ENCODE measurements around the gene MPG.
"Not testable (repeated sequence)": the region's sequence is repeated elsewhere in the genome, so short reads cannot be mapped to it uniquely, and the experiment has no call there.

The MPG gene

GRCh38 chr16:77807-78443, at the start of gene MPG:
Gene MPG, plus strand, starts transcription at chr16:78225. Its CDS starts 85 bp downstream, at chr16:78310.
- in situ Hi-C loops (cut with HindIII; ENCODE audit: low sequenced_read_pairs), result no loop called here

- in situ Hi-C loops (cut with HindIII; ENCODE audit: low sequenced_read_pairs), result not testable (repeated sequence)
Measured at GRCh38 chr16:30627-31026, 47.4 kb upstream of the MPG start.

- in situ Hi-C loops (cut with HindIII; ENCODE audit: low sequenced_read_pairs), result not testable (repeated sequence)
Measured at GRCh38 chr16:33154-33876, 44.7 kb upstream of the MPG start.

GRCh38 chr16:33877-34647, 44.0 kb upstream of the MPG start:
- in situ Hi-C loops (cut with HindIII; ENCODE audit: low sequenced_read_pairs), result no loop called here

- in situ Hi-C loops (cut with HindIII; ENCODE audit: low sequenced_read_pairs), result no loop called here
Measured at GRCh38 chr16:34648-34987, 43.4 kb upstream of the MPG start.

GRCh38 chr16:35011-35677, 42.9 kb upstream of the MPG start:
- in situ Hi-C loops (cut with HindIII; ENCODE audit: low sequenced_read_pairs), result no loop called here

- in situ Hi-C loops (cut with HindIII; ENCODE audit: low sequenced_read_pairs), result no loop called here
Measured at GRCh38 chr16:35678-36305, 42.2 kb upstream of the MPG start.

- in situ Hi-C loops (cut with HindIII; ENCODE audit: low sequenced_read_pairs), result no loop called here
Measured at GRCh38 chr16:36336-36984, 41.6 kb upstream of the MPG start.

- in situ Hi-C loops (cut with HindIII; ENCODE audit: low sequenced_read_pairs), result no loop called here
Measured at GRCh38 chr16:37511-37910, 40.5 kb upstream of the MPG start.

GRCh38 chr16:38206-38605, 39.8 kb upstream of the MPG start:
- in situ Hi-C loops (cut with HindIII; ENCODE audit: low sequenced_read_pairs), result not testable (repeated sequence)

GRCh38 chr16:38941-39892, 38.8 kb upstream of the MPG start:
- in situ Hi-C loops (cut with HindIII; ENCODE audit: low sequenced_read_pairs), result no loop called here

GRCh38 chr16:41439-42068, 36.5 kb upstream of the MPG start:
- in situ Hi-C loops (cut with HindIII; ENCODE audit: low sequenced_read_pairs), result no loop called here

GRCh38 chr16:42069-42457, 36.0 kb upstream of the MPG start:
- in situ Hi-C loops (cut with HindIII; ENCODE audit: low sequenced_read_pairs), result no loop called here

- in situ Hi-C loops (cut with HindIII; ENCODE audit: low sequenced_read_pairs), result no loop called here
Measured at GRCh38 chr16:42691-43090, 35.3 kb upstream of the MPG start.

GRCh38 chr16:43294-43693, 34.7 kb upstream of the MPG start:
- in situ Hi-C loops (cut with HindIII; ENCODE audit: low sequenced_read_pairs), result no loop called here

- in situ Hi-C loops (cut with HindIII; ENCODE audit: low sequenced_read_pairs), result no loop called here
Measured at GRCh38 chr16:44655-45054, 33.4 kb upstream of the MPG start.

GRCh38 chr16:45454-45853, 32.6 kb upstream of the MPG start:
- in situ Hi-C loops (cut with HindIII; ENCODE audit: low sequenced_read_pairs), result no loop called here

- in situ Hi-C loops (cut with HindIII; ENCODE audit: low sequenced_read_pairs), result not testable (repeated sequence)
Measured at GRCh38 chr16:46510-46909, 31.5 kb upstream of the MPG start.

- in situ Hi-C loops (cut with HindIII; ENCODE audit: low sequenced_read_pairs), result no loop called here
Measured at GRCh38 chr16:47234-47633, 30.8 kb upstream of the MPG start.

All from endothelial cell of hepatic sinusoid (primary cell).